ENCODE measurements around the gene CYSTM1. TPM values are rescaled to one million over a fixed set of nuclear protein-coding genes. Genes with fewer than 3 reads are reported as not detected.
A peak's percentile ranks its signal among the peaks of the same experiment; 100 is the strongest.

The CYSTM1 gene
- total RNA-seq, 4 donors from 2014 or later, result 304 to 593 (median 336) TPM

DNA sequence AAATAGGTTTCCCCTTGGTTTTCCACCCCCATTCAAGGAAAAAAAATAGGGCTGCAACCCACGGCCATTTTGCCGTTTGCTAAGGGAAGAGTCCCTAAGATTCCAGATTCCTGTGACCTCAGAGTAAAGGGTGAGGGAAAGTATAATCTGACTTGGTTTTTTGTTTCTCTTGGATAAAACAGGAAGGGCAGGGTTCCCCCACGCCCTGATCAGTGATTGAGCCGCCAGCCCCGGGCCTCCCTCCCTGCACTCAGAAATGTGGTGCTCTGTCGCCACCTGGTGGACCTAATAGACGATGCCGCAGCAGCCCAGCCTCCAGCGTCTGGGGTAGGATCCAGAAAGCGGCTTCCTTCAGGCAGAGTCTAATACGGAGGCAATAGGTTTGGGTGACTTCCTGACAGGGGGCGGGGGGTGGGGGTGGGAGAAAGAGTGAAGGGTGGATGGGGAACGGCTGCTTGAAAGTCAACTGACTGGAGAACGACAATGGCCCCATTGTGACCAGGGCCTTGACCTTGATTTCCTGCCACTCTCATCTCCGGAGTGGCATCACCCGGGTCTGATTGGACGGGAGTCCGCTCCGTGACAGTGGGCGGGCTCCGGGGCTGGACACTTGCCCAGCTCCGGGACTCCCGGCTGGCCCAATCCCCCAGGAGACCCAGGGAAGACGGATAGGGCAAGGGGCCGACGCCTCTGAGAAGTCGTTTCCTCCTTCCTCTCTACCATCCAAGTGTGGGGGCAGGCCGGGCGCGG is 17.8 kb upstream of the CYSTM1 start:
- H3K4me3 ChIP-seq, result peak overlapping the region; percentile 38 to 65 (median 50)
- peak; percentile 70 to 80 for DNase-seq
- peaks cover 7 to 11% of the 10 kb centered on the region in 2 donors for H3K4me1 ChIP-seq
- intact Hi-C loops (cut with DNase I; ENCODE audit: low total_unique reads) (loop anchor here (1.0 to 10.0 kb wide), 5 partner anchors 12 to 370 kb away; partner anchors contain the start of gene PURA), in situ Hi-C loops (cut with MboI; ENCODE audit: low sequenced_read_pairs in 4 of 4) (loop anchor here (5.0 to 10.0 kb wide), 3 partner anchors 85 to 375 kb away; no protein-coding TSS in a partner anchor)
- H3K36me3 ChIP-seq, result no peaks in the 10 kb centered on the region
- no peak for TF ChIP-seq POLR2A (IDR thresholded peaks at IDR 0.05)
- TF ChIP-seq, protein P1, sequence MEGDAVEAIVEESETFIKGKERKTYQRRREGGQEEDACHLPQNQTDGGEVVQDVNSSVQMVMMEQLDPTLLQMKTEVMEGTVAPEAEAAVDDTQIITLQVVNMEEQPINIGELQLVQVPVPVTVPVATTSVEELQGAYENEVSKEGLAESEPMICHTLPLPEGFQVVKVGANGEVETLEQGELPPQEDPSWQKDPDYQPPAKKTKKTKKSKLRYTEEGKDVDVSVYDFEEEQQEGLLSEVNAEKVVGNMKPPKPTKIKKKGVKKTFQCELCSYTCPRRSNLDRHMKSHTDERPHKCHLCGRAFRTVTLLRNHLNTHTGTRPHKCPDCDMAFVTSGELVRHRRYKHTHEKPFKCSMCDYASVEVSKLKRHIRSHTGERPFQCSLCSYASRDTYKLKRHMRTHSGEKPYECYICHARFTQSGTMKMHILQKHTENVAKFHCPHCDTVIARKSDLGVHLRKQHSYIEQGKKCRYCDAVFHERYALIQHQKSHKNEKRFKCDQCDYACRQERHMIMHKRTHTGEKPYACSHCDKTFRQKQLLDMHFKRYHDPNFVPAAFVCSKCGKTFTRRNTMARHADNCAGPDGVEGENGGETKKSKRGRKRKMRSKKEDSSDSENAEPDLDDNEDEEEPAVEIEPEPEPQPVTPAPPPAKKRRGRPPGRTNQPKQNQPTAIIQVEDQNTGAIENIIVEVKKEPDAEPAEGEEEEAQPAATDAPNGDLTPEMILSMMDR (IDR thresholded peaks at IDR 0.05 in 4 of 5, conservative IDR thresholded peaks at IDR 0.05 in 1 of 5), result peak; percentile 88 to 93 (median 91)
- H3K9me3 ChIP-seq, result no peaks in the 10 kb centered on the region
- no peaks in the 10 kb centered on the region for H3K27me3 ChIP-seq
- peak overlapping the region in 3 of 4 donors; percentile 52 to 55 (median 54) for H3K27ac ChIP-seq
- peak; percentile 93 to 96 for ATAC-seq

DNA sequence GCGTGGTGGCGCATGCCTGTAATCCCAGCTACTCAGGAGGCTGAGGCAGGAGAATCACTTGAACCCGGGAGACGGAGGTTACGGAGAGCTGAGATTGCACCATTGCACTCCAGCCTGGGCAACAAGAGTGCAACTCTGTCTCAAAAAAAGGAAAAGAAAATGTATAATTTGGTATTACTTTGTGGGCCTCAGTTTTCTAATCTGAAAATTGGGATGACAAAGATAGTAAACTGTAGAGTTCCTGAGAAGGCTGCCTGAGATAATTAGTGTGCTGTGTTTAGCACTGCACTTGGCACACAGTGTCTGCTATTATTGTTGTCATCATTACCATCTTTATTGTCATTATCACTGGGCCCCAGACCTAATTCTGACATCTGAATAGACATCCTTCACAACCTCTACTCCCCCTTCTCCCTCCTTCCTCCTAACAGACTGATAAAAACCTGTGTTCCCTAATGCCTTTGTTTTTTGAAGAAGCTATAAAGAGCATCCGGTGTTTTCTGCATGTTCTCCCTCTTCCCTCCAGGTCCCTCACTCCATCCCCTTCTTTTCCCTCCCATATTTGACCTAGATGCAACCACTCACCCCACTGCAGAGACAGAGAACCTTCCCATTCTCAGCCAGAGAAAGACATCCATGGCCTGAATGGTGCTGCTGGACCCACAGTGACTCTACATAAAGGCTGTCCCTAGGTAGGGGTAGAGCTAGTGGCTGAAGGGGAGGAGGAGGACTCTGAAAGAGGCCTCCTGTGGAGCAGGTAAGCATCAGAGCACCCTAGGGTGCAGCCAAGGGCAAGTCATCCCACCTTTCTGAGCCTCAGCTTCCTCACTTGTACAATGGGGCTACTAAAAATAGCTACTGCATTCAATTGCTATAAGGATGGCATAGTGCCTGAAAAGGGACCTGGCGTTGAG is 15.7 kb upstream of the CYSTM1 start:
- Histone ChIP-seq H3K36me3 (no peaks in the 10 kb centered on the region), H3K27me3 (no peaks in the 10 kb centered on the region), H3K9me3 (no peaks in the 10 kb centered on the region), H3K4me3 (no peak overlapping the region), H3K4me1 (peaks cover 4 to 9% of the 10 kb centered on the region in 2 donors), H3K27ac (no peak overlapping the region)
- DNase-seq, result no peak
- no peak for TF ChIP-seq POLR2A (IDR thresholded peaks at IDR 0.05)
- TF ChIP-seq, protein P1 (IDR thresholded peaks at IDR 0.05 in 4 of 5, conservative IDR thresholded peaks at IDR 0.05 in 1 of 5), result no peak
- intact Hi-C loops (cut with DNase I; ENCODE audit: low total_unique reads), result loop anchor here (5.0 to 10.0 kb wide), 2 partner anchors 47 to 314 kb away; partner anchors contain the start of gene PURA
- ATAC-seq, result no peak
- in situ Hi-C loops (cut with MboI; ENCODE audit: low sequenced_read_pairs in 4 of 4), result loop anchor here (5.0 to 10.0 kb wide), 3 partner anchors 87 to 377 kb away; no protein-coding TSS in a partner anchor

DNA sequence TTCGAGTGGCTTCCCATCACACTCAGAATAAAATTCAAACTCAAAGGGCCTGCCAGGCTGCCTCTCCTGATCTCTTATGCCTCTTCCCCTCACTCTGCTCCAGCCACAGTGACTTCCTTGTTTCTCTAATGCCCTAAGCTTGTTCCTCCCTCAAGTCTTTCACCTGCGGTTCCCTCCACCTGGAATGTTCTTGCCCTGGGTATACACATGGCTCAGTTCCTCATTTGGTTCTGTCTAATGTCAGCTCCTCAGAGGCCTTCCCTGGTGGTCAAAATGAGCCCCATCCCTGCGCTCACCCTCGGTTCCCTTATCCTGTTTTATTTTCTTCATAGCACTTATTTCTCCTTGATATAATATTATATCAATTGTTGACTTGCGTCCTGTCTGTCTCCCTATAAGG is 12.7 kb upstream of the CYSTM1 start:
- H3K27me3 ChIP-seq, result no peaks in the 10 kb centered on the region
- DNase-seq (no peak), ATAC-seq (no peak)
- H3K36me3 ChIP-seq, result no peaks in the 10 kb centered on the region
- no peak overlapping the region for H3K27ac ChIP-seq
- in situ Hi-C loops (cut with MboI; ENCODE audit: low sequenced_read_pairs in 4 of 4) (loop anchor here in 2 of 4 donors (10.0 kb wide), 2 partner anchors 193 to 377 kb away; no protein-coding TSS in a partner anchor), intact Hi-C loops (cut with DNase I; ENCODE audit: low total_unique reads) (no loop called here)
- no peak overlapping the region for H3K4me3 ChIP-seq
- TF ChIP-seq, protein P1 (IDR thresholded peaks at IDR 0.05 in 4 of 5, conservative IDR thresholded peaks at IDR 0.05 in 1 of 5), result no peak
- no peak for TF ChIP-seq POLR2A (IDR thresholded peaks at IDR 0.05)
- H3K4me1 ChIP-seq, result peaks cover 0 to 3% of the 10 kb centered on the region in 2 donors
- no peaks in the 10 kb centered on the region for H3K9me3 ChIP-seq

DNA sequence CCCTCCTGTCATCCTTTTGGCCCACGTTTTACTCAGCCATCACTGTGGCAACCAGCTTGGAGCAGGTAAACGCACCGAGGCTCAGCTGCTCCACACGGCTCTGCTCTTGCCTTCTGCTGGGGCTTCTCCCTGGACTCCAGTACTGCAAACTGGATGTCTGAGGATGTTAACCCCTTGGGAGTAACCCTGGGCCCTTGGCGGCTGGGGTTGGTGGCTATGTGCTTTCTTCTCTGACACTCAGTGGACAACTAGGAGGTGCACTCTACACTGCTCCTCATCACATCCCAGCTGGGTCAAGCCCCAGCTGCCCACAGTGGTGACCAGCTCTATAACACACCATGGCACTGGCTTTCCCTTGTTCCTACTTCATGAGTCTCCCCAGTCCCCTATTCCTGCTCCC is 12.2 kb upstream of the CYSTM1 start:
- Histone ChIP-seq H3K4me3 (no peak overlapping the region), H3K27ac (no peak overlapping the region), H3K27me3 (no peaks in the 10 kb centered on the region), H3K9me3 (no peaks in the 10 kb centered on the region), H3K36me3 (no peaks in the 10 kb centered on the region), H3K4me1 (no peaks in the 10 kb centered on the region)
- no peak for ATAC-seq
- TF ChIP-seq, protein P1 (IDR thresholded peaks at IDR 0.05 in 4 of 5, conservative IDR thresholded peaks at IDR 0.05 in 1 of 5), result no peak
- no peak for TF ChIP-seq POLR2A (IDR thresholded peaks at IDR 0.05)
- in situ Hi-C loops (cut with MboI; ENCODE audit: low sequenced_read_pairs in 4 of 4), result loop anchor here in 2 of 4 donors (10.0 kb wide), 2 partner anchors 192 to 378 kb away; no protein-coding TSS in a partner anchor
- DNase-seq, result no peak
- intact Hi-C loops (cut with DNase I; ENCODE audit: low total_unique reads), result no loop called here
